Endothelial cell of umbilical vein (primary cell): ENCODE results near the gene SIGLEC15.
A peak's percentile ranks its signal among the peaks of the same experiment; 100 is the strongest.

Source experiments
- CTCF ChIP-seq, 2 donors: IDR thresholded peaks; 1 replicate in 1 of 2; 2 replicates in 1 of 2; pipeline ENCODE4 v1.5.1; 2011; ENCODE audit warnings: low read length in 2 of 2, mild to moderate bottlenecking in 2 of 2, moderate library complexity in 2 of 2, control low read depth in 1 of 2, inconsistent platforms in 1 of 2, low read depth in 1 of 2; ENCODE audit not compliant: insufficient read depth in 1 of 2; ENCODE audit errors: extremely low read depth in 1 of 2
- POLR2A ChIP-seq: IDR thresholded peaks from 2 replicates; pipeline ENCODE4 v1.6.1; 2012; ENCODE audit warnings: low read depth, mild to moderate bottlenecking, control low read depth, low read length

DNA sequence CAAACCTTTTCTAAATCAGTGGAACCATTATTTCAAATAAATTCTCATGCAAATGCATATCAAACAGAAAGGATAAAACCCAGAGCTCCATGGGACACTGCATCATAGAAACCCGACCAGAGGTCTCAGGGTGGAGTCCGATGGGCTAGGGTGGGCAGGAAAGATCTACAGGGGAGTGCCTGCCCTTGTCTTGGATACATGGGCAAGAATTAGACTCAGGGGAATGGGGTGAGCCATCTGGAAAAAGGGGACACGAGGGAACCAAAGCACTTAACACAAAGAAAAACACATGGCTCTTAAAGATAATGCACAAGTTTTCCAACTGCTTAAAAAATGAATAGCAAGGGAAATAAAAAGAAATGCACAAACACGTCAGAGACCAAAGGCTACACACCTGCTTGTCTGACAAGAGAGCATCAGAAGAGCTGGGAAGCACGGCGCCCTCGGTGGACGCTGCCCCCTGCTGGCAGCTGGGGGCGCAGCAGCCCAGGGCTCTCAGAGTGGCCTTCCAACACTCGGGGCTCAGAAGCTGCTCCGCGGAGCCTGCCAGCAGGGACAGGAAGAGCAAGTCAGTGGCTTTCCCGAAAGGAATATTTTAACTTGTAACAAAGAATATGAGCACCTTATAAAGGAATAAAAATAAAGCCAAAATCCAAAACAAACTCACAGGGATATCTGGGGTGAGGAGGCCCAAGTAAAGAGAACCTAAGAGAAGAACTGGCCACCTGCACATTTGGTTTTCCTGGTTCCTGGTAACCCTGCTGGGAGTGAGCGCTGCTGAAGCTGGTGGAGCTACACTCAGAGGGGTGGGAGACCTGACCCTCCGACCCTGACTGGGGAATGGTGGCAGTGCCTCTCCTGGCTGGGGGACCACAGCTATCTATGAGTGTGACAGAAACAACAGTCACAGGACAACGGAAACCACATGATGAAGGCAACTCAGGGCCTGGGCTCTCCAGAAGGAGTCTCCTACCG lies 54.5 kb downstream of the SIGLEC15 start:
- TF ChIP-seq CTCF (IDR thresholded peaks at IDR 0.05; ENCODE audit: extremely low read depth in 1 of 2, insufficient read depth in 1 of 2, low read depth in 1 of 2, low read length in 2 of 2) (peak; percentile 99 to 100), POLR2A (no peak)
